SIG-M5 (cell line): ENCODE results near the gene CLDN6.

Source experiments
- DNase-seq: peaks from one replicate; lab custom pipeline; 2025; lab: John Stamatoyannopoulos, UW

The CLDN6 gene

GRCh38 chr16:3027983-3028715 lies 10.2 kb upstream of the CLDN6 start:
- DNase-seq: no peak

GRCh38 chr16:3027489-3027795 lies 9.5 kb upstream of the CLDN6 start:
- no peak for DNase-seq

GRCh38 chr16:3026609-3027488 lies 8.9 kb upstream of the CLDN6 start:
- no peak for DNase-seq

GRCh38 chr16:3026003-3026378 lies 8.0 kb upstream of the CLDN6 start:
- no peak for DNase-seq

- DNase-seq: no peak
Measured at GRCh38 chr16:3025032-3026002, 7.3 kb upstream of the CLDN6 start.

- DNase-seq: peak; percentile 92
Measured at GRCh38 chr16:3023669-3024478, 5.9 kb upstream of the CLDN6 start, which contains the start of the genes HCFC1R1 and THOC6. Gene HCFC1R1, minus strand, starts transcription at chr16:3023942. Its CDS starts 1 bp downstream, at chr16:3023941. Gene THOC6, plus strand, starts transcription at chr16:3024035. Its CDS starts 292 bp downstream, at chr16:3024327.

GRCh38 chr16:3023415-3023668 lies 5.4 kb upstream of the CLDN6 start:
- no peak for DNase-seq

GRCh38 chr16:3022684-3023414 lies 4.9 kb upstream of the CLDN6 start:
- DNase-seq: no peak

GRCh38 chr16:3022208-3022683 lies 4.3 kb upstream of the CLDN6 start:
- DNase-seq: no peak

GRCh38 chr16:3021449-3022207 lies 3.6 kb upstream of the CLDN6 start:
- DNase-seq: no peak

- no peak for DNase-seq
Measured at GRCh38 chr16:3020604-3021448, 2.8 kb upstream of the CLDN6 start.

- no peak for DNase-seq
Measured at GRCh38 chr16:3020247-3020603, 2.2 kb upstream of the CLDN6 start, which contains the start of gene TNFRSF12A. Gene TNFRSF12A, plus strand, starts transcription at chr16:3020368. Its CDS starts 30 bp downstream, at chr16:3020398.

- DNase-seq: no peak
Measured at GRCh38 chr16:3019594-3020246, 1.7 kb upstream of the CLDN6 start.

- no peak for DNase-seq
Measured at GRCh38 chr16:3017344-3017743, 639 bp downstream of the CLDN6 start.

GRCh38 chr16:3015865-3016521 lies 2.0 kb downstream of the CLDN6 start:
- DNase-seq: no peak

GRCh38 chr16:3014971-3015370 lies 3.0 kb downstream of the CLDN6 start:
- DNase-seq: no peak

- DNase-seq: no peak
Measured at GRCh38 chr16:3013998-3014690, 3.8 kb downstream of the CLDN6 start.
